ENCODE results near the gene EGR1. TPM values are rescaled to one million over a fixed set of nuclear protein-coding genes. Genes with fewer than 3 reads are reported as not detected.

The EGR1 gene
- total RNA-seq, 3 donors from 2014 or later: 16.8 to 90.0 (median 23.5) TPM

- Histone ChIP-seq H3K36me3 (ENCODE audit: low read depth) (no peaks in the 10 kb centered on the region), H3K4me3 (no peak overlapping the region), H3K9me3 (no peaks in the 10 kb centered on the region), H3K4me1 (ENCODE audit: low read depth) (peaks cover 16% of the 10 kb centered on the region)
- DNase-seq (no peak), ATAC-seq (no peak)
- TF ChIP-seq, protein P1, sequence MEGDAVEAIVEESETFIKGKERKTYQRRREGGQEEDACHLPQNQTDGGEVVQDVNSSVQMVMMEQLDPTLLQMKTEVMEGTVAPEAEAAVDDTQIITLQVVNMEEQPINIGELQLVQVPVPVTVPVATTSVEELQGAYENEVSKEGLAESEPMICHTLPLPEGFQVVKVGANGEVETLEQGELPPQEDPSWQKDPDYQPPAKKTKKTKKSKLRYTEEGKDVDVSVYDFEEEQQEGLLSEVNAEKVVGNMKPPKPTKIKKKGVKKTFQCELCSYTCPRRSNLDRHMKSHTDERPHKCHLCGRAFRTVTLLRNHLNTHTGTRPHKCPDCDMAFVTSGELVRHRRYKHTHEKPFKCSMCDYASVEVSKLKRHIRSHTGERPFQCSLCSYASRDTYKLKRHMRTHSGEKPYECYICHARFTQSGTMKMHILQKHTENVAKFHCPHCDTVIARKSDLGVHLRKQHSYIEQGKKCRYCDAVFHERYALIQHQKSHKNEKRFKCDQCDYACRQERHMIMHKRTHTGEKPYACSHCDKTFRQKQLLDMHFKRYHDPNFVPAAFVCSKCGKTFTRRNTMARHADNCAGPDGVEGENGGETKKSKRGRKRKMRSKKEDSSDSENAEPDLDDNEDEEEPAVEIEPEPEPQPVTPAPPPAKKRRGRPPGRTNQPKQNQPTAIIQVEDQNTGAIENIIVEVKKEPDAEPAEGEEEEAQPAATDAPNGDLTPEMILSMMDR (IDR thresholded peaks at IDR 0.05): no peak
- intact Hi-C loops (cut with DNase I, micrococcal nuclease): no loop called here
Observed at GRCh38 chr5:138488481-138488945, 23.2 kb downstream of the EGR1 start.

- DNase-seq (no peak), ATAC-seq (no peak)
- H3K9me3 ChIP-seq: no peaks in the 10 kb centered on the region
- TF ChIP-seq, protein P1 (IDR thresholded peaks at IDR 0.05): no peak
- H3K36me3 ChIP-seq (ENCODE audit: low read depth): no peaks in the 10 kb centered on the region
- no peak overlapping the region for H3K4me3 ChIP-seq
- H3K4me1 ChIP-seq (ENCODE audit: low read depth): peaks cover 16% of the 10 kb centered on the region
- intact Hi-C loops (cut with DNase I, micrococcal nuclease): no loop called here
Observed at GRCh38 chr5:138489683-138490061, 24.4 kb downstream of the EGR1 start.

DNA sequence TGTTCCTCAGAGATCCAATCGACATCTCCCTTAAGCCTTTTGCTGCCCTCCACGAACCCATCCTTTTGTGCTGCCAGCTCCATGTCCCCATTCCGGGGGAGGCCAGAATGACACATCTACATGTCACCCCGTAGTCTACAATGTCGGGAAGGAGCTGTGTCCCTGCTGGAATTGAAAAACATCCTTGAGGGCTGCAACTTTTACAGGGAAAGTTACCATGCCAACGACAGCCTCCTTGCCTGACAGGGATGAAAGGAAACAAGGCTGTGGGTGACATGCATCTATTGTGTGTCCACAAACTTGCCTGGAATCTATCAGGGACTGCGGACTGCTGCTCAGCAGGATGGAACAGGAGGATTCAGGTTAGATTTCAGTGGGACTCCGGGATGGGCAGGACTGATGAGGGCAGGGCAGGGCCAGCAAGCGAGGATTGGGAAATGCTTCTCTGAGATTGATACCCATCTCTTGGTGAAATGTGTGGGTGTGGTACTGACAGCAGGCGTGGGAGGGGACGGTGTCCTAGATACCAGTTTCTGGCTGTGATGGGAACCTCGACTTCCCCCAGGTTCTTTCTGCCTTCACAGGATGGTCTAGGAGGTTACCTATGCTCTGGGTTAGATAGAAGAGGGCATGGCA, 25.5 kb downstream of the EGR1 start:
- DNase-seq: no peak
- Histone ChIP-seq H3K4me3 (no peak overlapping the region), H3K9me3 (no peaks in the 10 kb centered on the region), H3K4me1 (ENCODE audit: low read depth) (peaks cover 16% of the 10 kb centered on the region), H3K36me3 (ENCODE audit: low read depth) (no peaks in the 10 kb centered on the region)
- no peak for ATAC-seq
- TF ChIP-seq, protein P1 (IDR thresholded peaks at IDR 0.05): no peak
- intact Hi-C loops (cut with DNase I, micrococcal nuclease): no loop called here

GRCh38 chr5:138491284-138491648, 26.0 kb downstream of the EGR1 start:
- H3K4me1 ChIP-seq (ENCODE audit: low read depth): peaks cover 16% of the 10 kb centered on the region
- intact Hi-C loops (cut with DNase I, micrococcal nuclease): no loop called here
- TF ChIP-seq, protein P1 (IDR thresholded peaks at IDR 0.05): no peak
- ATAC-seq (peak; percentile 19), DNase-seq (peak in 1 of 3 donors; percentile 43)
- no peaks in the 10 kb centered on the region for H3K9me3 ChIP-seq
- no peaks in the 10 kb centered on the region for H3K36me3 ChIP-seq (ENCODE audit: low read depth)
- no peak overlapping the region for H3K4me3 ChIP-seq

DNA sequence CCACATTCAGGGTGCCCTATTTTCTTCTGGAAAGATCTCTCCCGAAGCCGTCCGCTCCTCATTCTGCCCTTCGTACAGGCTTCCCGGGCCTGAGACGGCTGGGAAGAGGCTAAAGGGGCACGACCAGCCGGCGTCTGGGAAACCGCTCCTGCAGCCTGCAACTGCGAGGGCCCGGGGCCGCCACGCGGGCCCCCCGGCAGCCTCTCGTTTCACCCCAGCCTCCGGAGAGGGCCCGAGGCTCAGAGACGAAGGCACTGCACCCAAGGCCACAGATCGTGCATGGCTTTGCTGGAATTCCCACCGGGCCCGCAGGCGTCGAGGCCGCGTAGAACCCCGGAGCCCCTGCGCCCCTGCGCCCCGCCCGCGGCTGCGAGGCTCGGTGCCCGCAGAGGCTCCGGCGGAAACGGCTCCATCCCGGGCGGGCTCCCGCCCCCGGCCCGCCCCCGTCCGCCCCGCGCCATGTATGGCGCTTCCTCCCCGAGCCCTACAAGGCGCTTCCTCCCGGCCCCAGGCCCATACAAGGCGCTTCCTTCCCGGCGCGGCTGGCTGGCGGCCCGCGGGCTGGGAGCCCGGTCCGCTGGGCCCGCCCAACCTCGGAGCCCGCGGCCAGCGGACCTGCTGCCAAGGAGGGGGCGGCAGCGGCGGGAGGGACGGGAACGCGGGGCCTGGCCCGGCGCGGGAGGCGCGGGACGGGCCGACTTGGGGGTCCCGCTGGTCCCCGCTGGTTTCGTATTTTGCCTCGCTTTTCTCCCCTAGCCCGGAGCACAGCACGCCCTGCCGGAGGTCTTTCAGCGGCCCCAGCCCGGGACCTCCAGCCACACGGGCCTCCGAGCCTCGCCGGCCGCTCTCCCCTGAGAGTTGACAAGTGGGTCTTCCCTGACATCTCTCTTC, 26.6 kb downstream of the EGR1 start:
- H3K36me3 ChIP-seq (ENCODE audit: low read depth): no peaks in the 10 kb centered on the region
- no peaks in the 10 kb centered on the region for H3K9me3 ChIP-seq
- H3K4me1 ChIP-seq (ENCODE audit: low read depth): peaks cover 16% of the 10 kb centered on the region
- intact Hi-C loops (cut with DNase I, micrococcal nuclease): no loop called here
- TF ChIP-seq, protein P1 (IDR thresholded peaks at IDR 0.05): no peak
- peak; percentile 85 to 92 (median 91) for DNase-seq
- no peak overlapping the region for H3K4me3 ChIP-seq
- ATAC-seq: peak; percentile 98

All from mucosa of descending colon (tissue), 3 donors.